A549 (cell line): Measurements from ENCODE around the gene SMIM28. TPM values are rescaled to one million over a fixed set of nuclear protein-coding genes. Genes with fewer than 3 reads are reported as not detected.

Experiments used
- ATAC-seq, 2 experiments: fragments of 200-7000 bp in 1 of 2; fragments of >200 bp in 1 of 2; cut with Nextera tagmentation in 1 of 2; cut with Tn5 transposase in 1 of 2; 3 replicates each; pipeline versions ENCODE4 v1.8.0 to v1.9.1; 2018 to 2020; ENCODE audit warnings: mild to moderate bottlenecking in 1 of 2, moderate library complexity in 1 of 2
- CTCF ChIA-PET: fragments of 300-600 bp; sonication (Branson Sonifier 250); formaldehyde crosslinking; extraction: SDS; loops from one replicate; lab custom pipeline; 2021; ENCODE audit warnings: antibody characterized with exemption, inconsistent platforms; lab: Yijun Ruan, JAX
- POLR2A ChIA-PET: fragments of 350-600 bp; formaldehyde crosslinking; extraction: SDS; loops from one replicate; lab custom pipeline; 2021; ENCODE audit warnings: antibody characterized with exemption, inconsistent platforms; lab: Yijun Ruan, JAX
- DNase-seq, 2 experiments: peaks; one replicate each; pipeline versions ENCODE4 v3.0.0 to v3.0.0-alpha.2; 2011 to 2016; ENCODE audit warnings: low read depth in 1 of 2, low spot score in 1 of 2
- FAIRE-seq: peaks from 2 replicates; lab custom pipeline; 2011; peaks lifted over from hg19 to GRCh38; lab: Jason Lieb, UNC
- H3K27ac ChIP-seq, 2 experiments: fragments of >200 bp; sonication (Bioruptor Twin); formaldehyde crosslinking; 3 replicates each; pipeline ENCODE4 v1.5.1; 2016 to 2017
- H3K4me1 ChIP-seq: fragments of >200 bp; sonication (Bioruptor Twin); formaldehyde crosslinking; 3 replicates; pipeline ENCODE4 v1.6.1; 2016
- H3K4me2 ChIP-seq: fragments of >200 bp; sonication (Bioruptor Twin); formaldehyde crosslinking; 3 replicates; pipeline ENCODE4 v1.6.1; 2016
- H3K4me3 ChIP-seq: fragments of >200 bp; sonication (Bioruptor Twin); formaldehyde crosslinking; 3 replicates; pipeline ENCODE4 v1.5.1; 2016
- H3K9me3 ChIP-seq: fragments of >200 bp; sonication (Bioruptor Twin); formaldehyde crosslinking; 3 replicates; pipeline ENCODE4 v1.6.1; 2016
- BHLHE40 ChIP-seq: IDR thresholded peaks from 2 replicates; pipeline ENCODE4 v1.6.1; 2012; ENCODE audit warnings: low read depth, low read length, inconsistent platforms
- CEBPB ChIP-seq, 2 experiments: fragments of >200 bp in 1 of 2; sonication (Bioruptor Twin) in 1 of 2; formaldehyde crosslinking in 1 of 2; IDR thresholded peaks; 2 replicates each; pipeline ENCODE4 v1.6.1; 2012 to 2016
- EHMT2 ChIP-seq: fragments of 200-600 bp; sonication (generic); IDR thresholded peaks from 2 replicates; pipeline ENCODE4 v1.6.1; 2016; ENCODE audit warnings: antibody characterized with exemption, low read depth, mild to moderate bottlenecking, moderate library complexity
- FOSB ChIP-seq: fragments of 250-450 bp; sonication (Bioruptor Pico); IDR thresholded peaks from 2 replicates; pipeline ENCODE4 v1.5.0; 2020; ENCODE audit warnings: mild to moderate bottlenecking, moderate library complexity
- FOSL2 ChIP-seq, 2 experiments: fragments of 450-650 bp in 1 of 2; fragments of >200 bp in 1 of 2; sonication (Bioruptor Twin) in 1 of 2; formaldehyde crosslinking; IDR thresholded peaks; 2 replicates each; pipeline versions ENCODE4 v1.5.0 to v1.6.1; 2016 to 2020; ENCODE audit warnings: mild to moderate bottlenecking in 1 of 2, moderate library complexity in 1 of 2
- FOXS1 ChIP-seq: fragments of 250-450 bp; sonication (Bioruptor Pico); IDR thresholded peaks from 2 replicates; pipeline ENCODE4 v1.5.0; 2020; ENCODE audit warnings: mild to moderate bottlenecking, moderate library complexity
- HOXA7 ChIP-seq: fragments of 250-450 bp; sonication (Bioruptor Pico); IDR thresholded peaks from 2 replicates; pipeline ENCODE4 v1.5.0; 2020; ENCODE audit warnings: mild to moderate bottlenecking, moderate library complexity
- KDM1A ChIP-seq: fragments of 200-600 bp; sonication (generic); IDR thresholded peaks from 2 replicates; pipeline ENCODE4 v1.6.1; 2016; ENCODE audit warnings: low read depth, mild to moderate bottlenecking
- MAFK ChIP-seq: fragments of 450-650 bp; IDR thresholded peaks from 2 replicates; pipeline ENCODE4 v1.6.1; 2014; ENCODE audit not compliant: partially characterized antibody
- NFE2L2 ChIP-seq: fragments of 150-350 bp; conservative IDR thresholded peaks from 2 replicates; pipeline ENCODE4 v1.6.1; 2014; ENCODE audit warnings: low read length
- NPAS2 ChIP-seq: fragments of 250-450 bp; sonication (Bioruptor Pico); IDR thresholded peaks from 2 replicates; pipeline ENCODE4 v1.8.0; 2022; ENCODE audit warnings: mild to moderate bottlenecking, moderate library complexity, borderline replicate concordance
- NR3C1 ChIP-seq: fragments of >200 bp; sonication (Bioruptor Twin); formaldehyde crosslinking; IDR thresholded peaks from 3 replicates; pipeline ENCODE4 v1.6.1; 2017
- PBX3 ChIP-seq: IDR thresholded peaks from 2 replicates; pipeline ENCODE4 v1.6.1; 2012
- PHF8 ChIP-seq: fragments of 200-600 bp; sonication (generic); IDR thresholded peaks from 2 replicates; pipeline ENCODE4 v1.6.1; 2016; ENCODE audit warnings: low read depth, mild to moderate bottlenecking, antibody characterized with exemption, moderate library complexity, borderline replicate concordance
- RAD21 ChIP-seq, 2 experiments: fragments of >200 bp in 1 of 2; sonication (Bioruptor Twin) in 1 of 2; formaldehyde crosslinking in 1 of 2; IDR thresholded peaks in 1 of 2; conservative IDR thresholded peaks in 1 of 2; 2 replicates in 1 of 2; 3 replicates in 1 of 2; pipeline ENCODE4 v1.6.1; 2012 to 2018; ENCODE audit warnings: inconsistent platforms in 1 of 2
- REST ChIP-seq: fragments of 200-600 bp; sonication (generic); IDR thresholded peaks from 2 replicates; pipeline ENCODE4 v1.6.1; 2016; ENCODE audit warnings: antibody characterized with exemption, mild to moderate bottlenecking, moderate library complexity
- RNF2 ChIP-seq: fragments of 200-600 bp; sonication (generic); IDR thresholded peaks from 2 replicates; pipeline ENCODE4 v1.6.1; 2016; ENCODE audit warnings: low read depth, mild to moderate bottlenecking, antibody characterized with exemption, moderate library complexity, borderline replicate concordance
- ZFP36 ChIP-seq: fragments of 450-650 bp; IDR thresholded peaks from 2 replicates; pipeline ENCODE4 v1.6.1; 2014; ENCODE audit warnings: borderline replicate concordance; ENCODE audit not compliant: partially characterized antibody
- WGBS: methylation state at CpG from one replicate; pipeline ENCODE4 v1.1.6; 2017; ENCODE audit errors: missing lambda C conversion rate; 5-methylcytosine and 5-hydroxymethylcytosine counted together
- polyA plus RNA-seq, 4 experiments: library from polyadenylated mRNA; depleted of rRNA in 3 of 4; stranded (reverse); fragments of >200 nt; fragmentation: RNase III in 1 of 4; extraction: RNeasy Plus Mini Kit Qiagen cat#74134 plus additional on column Dnase treatment in 1 of 4; gene quantifications; 2 replicates in 3 of 4; 3 replicates in 1 of 4; pipeline ENCODE4 v1.2.3, GENCODE V29; 2011 to 2017
- TF ChIP-seq, protein P1 (sequence below): fragments of >200 bp; sonication (Bioruptor Twin); formaldehyde crosslinking; IDR thresholded peaks from 3 replicates; pipeline ENCODE4 v1.6.1; 2016

Gene SMIM28
- polyA plus RNA-seq, 2 of the 4 experiments (the other 2 are of a cell fraction): not detected

GRCh38 chr6:138410048-138410735 lies 32.5 kb downstream of the SMIM28 start:
- CTCF ChIA-PET: interaction anchor here (1.1 to 1.5 kb wide), 2 partner anchors 293 to 295 kb away, joined by 3 read pairs; no protein-coding TSS in a partner anchor
- TF ChIP-seq CEBPB (IDR thresholded peaks at IDR 0.05): peak; percentile 88 to 90
- TF ChIP-seq KDM1A: no peak
- TF ChIP-seq, all 56 proteins: peak for 1
- 71% methylated on average over 8 of the region's 8 CpGs for WGBS
- POLR2A ChIA-PET: no interaction called here
- ATAC-seq (no peak), DNase-seq (no peak), FAIRE-seq (no peak)
- Histone ChIP-seq H3K27ac (no peak overlapping the region), H3K9me3 (no peaks in the 10 kb centered on the region), H3K4me1 (peaks cover 26% of the 10 kb centered on the region), H3K4me2 (peak overlapping the region; percentile 43; the same call in 2 of the 3 replicates), H3K4me3 (no peak overlapping the region)

GRCh38 chr6:138410972-138411880 lies 33.5 kb downstream of the SMIM28 start:
- FAIRE-seq (no peak), ATAC-seq (peak; percentile 58 to 60; a peak in 4 of 6 replicates), DNase-seq (peak in 1 of 2 experiments; percentile 20)
- no peak overlapping the region for H3K4me3 ChIP-seq
- peaks cover 22% of the 10 kb centered on the region for H3K4me1 ChIP-seq
- H3K9me3 ChIP-seq: no peaks in the 10 kb centered on the region
- TF ChIP-seq PHF8: no peak
- TF ChIP-seq NPAS2 (CRISPR knock-in tag): no peak
- no peak; the same call in 1 of the 2 replicates for TF ChIP-seq FOSL2 (IDR thresholded peaks at IDR 0.05)
- TF ChIP-seq FOSL2 (CRISPR knock-in tag; IDR thresholded peaks at IDR 0.05): peak; percentile 36; the same call in 1 of the 2 replicates
- TF ChIP-seq ZFP36: no peak
- TF ChIP-seq PBX3: no peak
- no peak for TF ChIP-seq FOSB (CRISPR knock-in tag)
- TF ChIP-seq, protein P1, sequence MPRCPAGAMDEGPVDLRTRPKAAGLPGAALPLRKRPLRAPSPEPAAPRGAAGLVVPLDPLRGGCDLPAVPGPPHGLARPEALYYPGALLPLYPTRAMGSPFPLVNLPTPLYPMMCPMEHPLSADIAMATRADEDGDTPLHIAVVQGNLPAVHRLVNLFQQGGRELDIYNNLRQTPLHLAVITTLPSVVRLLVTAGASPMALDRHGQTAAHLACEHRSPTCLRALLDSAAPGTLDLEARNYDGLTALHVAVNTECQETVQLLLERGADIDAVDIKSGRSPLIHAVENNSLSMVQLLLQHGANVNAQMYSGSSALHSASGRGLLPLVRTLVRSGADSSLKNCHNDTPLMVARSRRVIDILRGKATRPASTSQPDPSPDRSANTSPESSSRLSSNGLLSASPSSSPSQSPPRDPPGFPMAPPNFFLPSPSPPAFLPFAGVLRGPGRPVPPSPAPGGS: no peak
- TF ChIP-seq HOXA7: no peak
- TF ChIP-seq NFE2L2: no peak
- TF ChIP-seq FOXS1 (CRISPR knock-in tag): peak; percentile 83; the same call in 1 of the 2 replicates
- ChIA-PET CTCF (interaction anchor here (0.8 to 1.1 kb wide), 2 partner anchors 98 to 294 kb away, joined by 3 to 4 read pairs; no protein-coding TSS in a partner anchor), POLR2A (no interaction called here)
- H3K27ac ChIP-seq: peak overlapping the region in 1 of 2 experiments; percentile 56; a peak in 2 of 6 replicates
- 94% methylated on average over 6 of the region's 6 CpGs for WGBS
- H3K4me2 ChIP-seq: peak overlapping the region; percentile 43

DNA sequence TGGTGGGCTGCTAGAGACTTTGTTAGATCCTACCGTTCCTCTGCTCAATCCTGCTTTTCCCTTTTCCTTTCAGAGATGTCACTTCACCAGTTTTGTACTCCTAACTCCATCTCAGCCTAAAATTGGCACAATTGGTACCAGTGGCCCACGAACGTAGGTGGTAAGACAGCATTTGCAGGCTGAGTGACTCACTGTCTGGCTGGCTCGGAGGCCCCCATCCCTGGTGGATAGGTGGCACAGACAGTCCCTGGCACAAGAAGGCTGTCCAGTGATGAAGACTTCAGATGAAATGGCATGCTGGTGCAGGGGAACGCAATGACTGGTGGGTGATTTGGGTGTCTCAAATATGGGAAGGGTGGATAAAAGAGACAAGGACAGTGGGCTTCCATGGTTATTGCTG lies 37.4 kb downstream of the SMIM28 start:
- 88% methylated on average over 2 of the region's 5 CpGs for WGBS
- Histone ChIP-seq H3K4me2 (no peak overlapping the region), H3K4me3 (no peak overlapping the region), H3K4me1 (peaks cover 16% of the 10 kb centered on the region), H3K9me3 (no peaks in the 10 kb centered on the region), H3K27ac (no peak overlapping the region)
- DNase-seq: no peak
- ChIA-PET POLR2A (no interaction called here), CTCF (interaction anchor here (0.6 to 2.9 kb wide), 5 partner anchors 10 to 1105 kb away, joined by 3 to 16 read pairs (median 6); partner anchors contain the start of gene HEBP2)
- no peak for FAIRE-seq
- ATAC-seq: no peak
- no peak for TF ChIP-seq REST
- TF ChIP-seq RAD21 (conservative IDR thresholded peaks at IDR 0.05 in 1 of 2, IDR thresholded peaks at IDR 0.05 in 1 of 2): no peak
- no peak for TF ChIP-seq NPAS2 (CRISPR knock-in tag)
- no peak for TF ChIP-seq ZFP36
- no peak for TF ChIP-seq BHLHE40
- TF ChIP-seq MAFK: no peak
- TF ChIP-seq, protein P1: no peak
- no peak for TF ChIP-seq KDM1A
- no peak for TF ChIP-seq NR3C1
- TF ChIP-seq EHMT2: no peak
- no peak for TF ChIP-seq RNF2
